Spinal cord (tissue), 10 donors: ENCODE measurements around the gene FAM117B. TPM values are rescaled to one million over a fixed set of nuclear protein-coding genes. Genes with fewer than 3 reads are reported as not detected.

Source experiments
- DNase-seq, 6 donors: peaks; one replicate each; pipeline versions ENCODE4 v3.0.0 to v3.0.0-alpha.2; 2013 to 2015; ENCODE audit warnings: low spot score in 6 of 6, low read depth in 4 of 6
- H3K27ac ChIP-seq: one replicate; pipeline ENCODE4 v1.5.1; 2013; ENCODE audit warnings: low read depth, low read length, control low read depth
- H3K27me3 ChIP-seq: one replicate; pipeline ENCODE4 v1.6.1; 2013; ENCODE audit warnings: low read length; ENCODE audit not compliant: control insufficient read depth, insufficient read depth
- H3K36me3 ChIP-seq: one replicate; pipeline ENCODE4 v1.6.1; 2013; ENCODE audit warnings: low read length; ENCODE audit not compliant: control insufficient read depth, insufficient read depth
- H3K4me1 ChIP-seq: one replicate; pipeline ENCODE4 v1.6.1; 2013; ENCODE audit warnings: low read length; ENCODE audit not compliant: control insufficient read depth, insufficient read depth
- H3K4me3 ChIP-seq: one replicate; pipeline ENCODE4 v1.5.1; 2013; ENCODE audit warnings: low read depth, low read length, control low read depth
- H3K9me3 ChIP-seq: one replicate; pipeline ENCODE4 v1.6.1; 2013; ENCODE audit warnings: low read length; ENCODE audit not compliant: control insufficient read depth, insufficient read depth
- WGBS: methylation state at CpG from one replicate; pipeline ENCODE4 v1.1.5; 2013; ENCODE audit warnings: missing lambda C conversion rate; ENCODE audit not compliant: insufficient coverage; 5-methylcytosine and 5-hydroxymethylcytosine counted together
- polyA plus RNA-seq, 2 donors: library from polyadenylated mRNA; unstranded; fragments of 120-200 nt; gene quantifications; one replicate each; pipeline ENCODE4 v1.2.1, GENCODE V29; 2013; ENCODE audit not compliant: insufficient read length in 2 of 2
- total RNA-seq, 2 donors: library from RNA; depleted of rRNA in 1 of 2; stranded (reverse); fragments of 120-200 nt in 1 of 2; fragments of >200 nt in 1 of 2; gene quantifications; one replicate each; pipeline versions ENCODE4 v1.2.3 to v1.2.4, GENCODE V29; 2013 to 2014
- donor health status: healthy.

FAM117B gene
- total and polyA plus RNA-seq, 4 donors: 11.3 to 28.4 (median 23.3) TPM

DNA sequence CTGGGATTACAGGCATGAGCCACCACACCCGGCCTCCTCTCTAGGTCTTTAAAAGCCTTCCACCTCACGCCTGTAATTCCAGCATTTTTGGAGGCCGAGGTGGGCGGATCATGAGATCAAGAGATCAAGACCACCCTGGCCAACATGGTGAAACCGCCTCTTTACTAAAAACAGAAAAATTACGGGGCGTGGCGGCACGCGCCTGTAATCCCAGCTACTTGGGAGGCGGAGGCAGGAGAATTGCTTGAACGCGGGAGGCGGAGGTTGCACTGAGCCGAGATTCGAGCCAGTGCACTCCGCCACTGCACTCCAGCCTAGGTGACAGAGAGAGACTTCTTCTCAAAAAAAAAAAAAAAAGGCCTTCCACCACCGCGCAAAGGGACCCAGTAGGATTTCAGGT is 1.3 kb upstream of the FAM117B start:
- Histone ChIP-seq H3K27me3 (no peaks in the 10 kb centered on the region), H3K36me3 (no peaks in the 10 kb centered on the region), H3K4me3 (no peak overlapping the region), H3K9me3 (no peaks in the 10 kb centered on the region), H3K4me1 (peaks cover 4% of the 10 kb centered on the region), H3K27ac (no peak overlapping the region)
- DNase-seq: no peak
- WGBS: over 99% methylated on average over 15 of the region's 19 CpGs

DNA sequence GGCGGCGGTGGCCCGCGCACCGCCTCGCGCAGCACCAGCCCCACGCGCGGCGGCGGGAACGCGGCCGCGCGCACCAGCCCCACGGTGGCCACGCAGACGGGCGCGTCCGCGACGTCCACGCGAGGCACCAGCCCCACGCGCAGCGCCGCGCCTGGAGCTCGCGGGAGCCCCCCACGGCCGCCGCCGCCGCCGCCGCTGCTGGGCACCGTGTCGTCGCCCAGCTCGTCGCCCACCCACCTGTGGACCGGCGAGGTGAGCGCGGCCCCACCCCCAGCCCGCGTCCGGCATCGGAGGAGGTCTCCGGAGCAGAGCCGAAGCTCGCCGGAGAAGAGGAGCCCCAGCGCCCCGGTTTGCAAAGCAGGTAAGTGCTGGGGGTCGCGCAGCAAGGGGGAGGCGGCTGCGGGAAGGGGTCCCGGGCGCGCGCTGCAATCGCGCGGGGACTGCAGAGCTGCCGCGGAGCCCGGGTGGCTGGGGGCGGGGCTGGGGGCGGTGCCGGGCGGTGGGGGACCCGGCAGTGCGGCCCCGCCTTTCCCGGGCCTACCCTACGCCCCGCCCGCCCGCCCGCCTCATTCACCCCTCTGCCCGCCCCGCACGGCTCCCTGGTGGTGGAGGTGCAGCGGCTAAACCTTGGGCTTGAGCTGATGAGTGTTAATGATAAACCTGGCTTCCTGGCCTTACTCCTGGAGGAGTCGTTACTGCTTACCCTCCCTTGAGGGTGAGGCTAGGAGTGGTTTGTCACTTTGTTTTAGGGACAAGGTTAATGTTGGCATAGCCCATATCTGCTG is 851 bp downstream of the FAM117B start:
- peaks cover 4% of the 10 kb centered on the region for H3K4me1 ChIP-seq
- H3K27ac ChIP-seq: peak overlapping the region; percentile 85
- H3K36me3 ChIP-seq: no peaks in the 10 kb centered on the region
- no peaks in the 10 kb centered on the region for H3K9me3 ChIP-seq
- H3K4me3 ChIP-seq: peak overlapping the region; percentile 55
- DNase-seq: peak in 5 of 6 donors; percentile 40 to 92 (median 63)
- no peaks in the 10 kb centered on the region for H3K27me3 ChIP-seq
- WGBS: under 1% methylated on average over 80 of the region's 92 CpGs

DNA sequence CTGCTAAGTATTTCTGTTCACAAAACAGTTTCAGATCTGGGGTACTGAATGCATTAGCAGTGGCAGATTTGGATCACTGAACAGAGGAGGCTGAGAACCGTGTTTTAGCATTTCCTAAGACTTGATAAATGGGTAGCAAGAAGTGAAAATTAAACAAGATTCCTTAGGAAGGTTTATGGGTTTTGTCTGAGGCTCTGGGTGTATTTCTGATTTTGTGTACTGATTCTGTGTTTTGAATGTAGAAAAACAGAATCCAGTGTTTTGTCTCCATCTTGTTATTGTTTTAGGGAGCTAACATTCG is 1.4 kb downstream of the FAM117B start:
- WGBS: 0% methylated on average over 1 of the region's 2 CpGs
- no peaks in the 10 kb centered on the region for H3K9me3 ChIP-seq
- no peaks in the 10 kb centered on the region for H3K36me3 ChIP-seq
- DNase-seq: peak in 1 of 6 donors; percentile 7
- H3K27me3 ChIP-seq: no peaks in the 10 kb centered on the region
- peaks cover 4% of the 10 kb centered on the region for H3K4me1 ChIP-seq
- peak overlapping the region; percentile 76 for H3K27ac ChIP-seq
- H3K4me3 ChIP-seq: peak overlapping the region; percentile 55

DNA sequence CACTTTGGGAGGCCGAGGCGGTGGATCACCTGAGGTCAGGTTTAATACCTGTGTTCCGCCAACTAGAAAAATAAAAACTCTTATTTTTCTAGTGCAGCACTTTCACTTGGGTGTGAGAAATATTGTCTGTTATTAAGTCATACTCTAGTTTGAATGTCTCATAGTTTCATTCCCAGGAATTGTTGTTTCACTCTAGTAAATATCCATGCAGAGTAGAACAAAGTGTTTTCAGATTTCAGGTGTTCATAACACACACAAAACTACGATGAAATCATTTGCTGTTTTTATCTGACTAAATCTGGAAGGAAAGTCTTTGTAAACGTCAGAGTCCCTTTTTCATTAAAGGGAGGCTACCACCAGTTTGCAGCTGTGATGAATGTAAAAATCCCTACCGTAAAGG is 4.0 kb downstream of the FAM117B start:
- no peaks in the 10 kb centered on the region for H3K36me3 ChIP-seq
- WGBS: no CpG with 5 or more reads among the region's 6 CpGs

DNA sequence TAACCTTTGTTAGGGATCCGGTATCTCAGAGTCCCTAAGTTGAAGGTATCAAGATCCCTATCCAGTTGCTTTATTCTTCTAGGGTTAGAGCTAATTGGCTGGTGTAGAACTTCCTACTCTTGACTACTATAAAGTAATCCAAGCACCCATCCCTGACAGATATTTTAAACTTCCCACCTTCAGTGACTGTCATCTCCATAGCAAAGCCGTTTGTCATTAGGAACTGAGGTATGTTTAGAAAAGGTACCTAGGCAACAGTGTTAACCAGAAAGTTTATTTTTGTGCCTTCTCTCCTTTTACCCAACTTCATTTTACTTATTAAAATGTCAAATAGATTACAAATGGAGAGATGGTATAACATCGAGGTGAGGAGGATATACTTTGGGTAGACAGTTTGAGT is 4.5 kb downstream of the FAM117B start:
- Histone ChIP-seq H3K9me3 (no peaks in the 10 kb centered on the region), H3K4me3 (no peak overlapping the region)
- no CpG with 5 or more reads among the region's 3 CpGs for WGBS

More for the DNA sequence above, 4.0 kb downstream of the FAM117B start:
- Histone ChIP-seq H3K27ac (no peak overlapping the region), H3K4me3 (no peak overlapping the region), H3K4me1 (peaks cover 4% of the 10 kb centered on the region), H3K9me3 (no peaks in the 10 kb centered on the region), H3K27me3 (no peaks in the 10 kb centered on the region)
- DNase-seq: no peak

DNA sequence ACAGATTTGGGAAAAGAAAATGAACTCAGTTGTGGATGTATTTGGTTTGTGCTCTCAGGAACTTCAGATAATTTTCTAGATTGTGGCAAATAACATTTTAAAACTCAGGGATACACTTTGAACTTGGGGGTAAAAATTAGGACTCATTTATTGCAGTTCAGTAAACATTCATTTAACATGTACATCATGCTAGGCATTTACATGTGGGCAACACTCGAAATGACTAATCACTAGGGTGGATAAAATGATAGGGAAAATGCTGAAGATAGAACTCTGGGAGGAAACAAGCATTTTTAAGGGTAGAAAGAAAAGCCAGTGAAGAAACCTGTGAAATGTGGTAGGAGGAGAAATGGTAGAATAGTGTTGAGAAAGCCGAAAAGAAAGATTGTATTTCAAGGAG is 7.8 kb downstream of the FAM117B start:
- no peak overlapping the region for H3K4me3 ChIP-seq
- H3K27ac ChIP-seq: no peak overlapping the region
- no peak for DNase-seq

More for the DNA sequence above, 4.5 kb downstream of the FAM117B start:
- no peaks in the 10 kb centered on the region for H3K27me3 ChIP-seq
- H3K27ac ChIP-seq: no peak overlapping the region
- DNase-seq: no peak
- H3K36me3 ChIP-seq: no peaks in the 10 kb centered on the region
- H3K4me1 ChIP-seq: peaks cover 4% of the 10 kb centered on the region

DNA sequence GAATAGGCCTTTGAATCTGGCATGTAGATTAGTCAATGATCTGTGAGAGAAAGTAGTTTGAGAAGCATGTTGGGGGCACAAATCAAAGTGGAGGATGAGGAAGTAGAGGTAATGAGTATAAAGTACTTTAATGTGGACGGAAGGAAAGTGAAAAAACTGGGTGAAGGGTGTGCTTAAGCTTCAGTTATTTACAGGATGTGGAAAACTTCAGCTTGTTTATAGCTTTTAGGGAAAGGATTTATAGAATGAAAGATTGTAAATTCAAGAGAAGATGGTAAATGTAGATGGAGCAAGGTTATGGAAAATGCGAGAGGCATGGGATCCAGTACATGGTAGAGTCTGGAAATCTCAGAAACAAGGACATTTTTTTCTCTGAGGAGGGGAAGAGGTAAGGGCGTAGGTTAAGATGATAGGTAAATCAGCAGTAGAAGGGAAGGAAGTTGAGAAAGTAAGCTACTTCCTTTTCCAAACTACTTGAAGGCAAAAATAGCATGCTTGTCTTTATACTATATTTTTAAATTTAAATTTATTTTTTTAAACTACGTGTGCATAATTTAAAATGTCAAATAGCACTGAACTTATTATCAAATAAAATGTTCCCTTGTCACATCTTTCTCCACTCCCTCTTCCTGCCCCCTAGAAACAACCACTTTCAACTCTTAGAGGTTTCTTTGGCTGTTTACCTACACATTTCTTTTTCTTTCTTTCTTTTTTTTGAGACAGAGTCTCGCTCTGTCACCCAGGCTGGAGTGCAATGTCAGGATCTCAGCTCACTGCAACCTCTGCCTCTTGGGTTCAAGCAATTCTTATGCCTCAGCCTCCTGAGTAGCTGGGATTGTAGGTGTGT is 8.5 kb downstream of the FAM117B start:
- Histone ChIP-seq H3K27me3 (no peaks in the 10 kb centered on the region), H3K4me1 (peaks cover 4% of the 10 kb centered on the region), H3K27ac (no peak overlapping the region), H3K36me3 (no peaks in the 10 kb centered on the region), H3K9me3 (no peaks in the 10 kb centered on the region), H3K4me3 (no peak overlapping the region)
- no peak for DNase-seq
- WGBS: 88% methylated on average over 4 of the region's 5 CpGs

More for the DNA sequence above, 7.8 kb downstream of the FAM117B start:
- Histone ChIP-seq H3K4me1 (peaks cover 8% of the 10 kb centered on the region), H3K36me3 (no peaks in the 10 kb centered on the region), H3K9me3 (no peaks in the 10 kb centered on the region), H3K27me3 (no peaks in the 10 kb centered on the region)
- 70% methylated on average over 2 of the region's 2 CpGs for WGBS

DNA sequence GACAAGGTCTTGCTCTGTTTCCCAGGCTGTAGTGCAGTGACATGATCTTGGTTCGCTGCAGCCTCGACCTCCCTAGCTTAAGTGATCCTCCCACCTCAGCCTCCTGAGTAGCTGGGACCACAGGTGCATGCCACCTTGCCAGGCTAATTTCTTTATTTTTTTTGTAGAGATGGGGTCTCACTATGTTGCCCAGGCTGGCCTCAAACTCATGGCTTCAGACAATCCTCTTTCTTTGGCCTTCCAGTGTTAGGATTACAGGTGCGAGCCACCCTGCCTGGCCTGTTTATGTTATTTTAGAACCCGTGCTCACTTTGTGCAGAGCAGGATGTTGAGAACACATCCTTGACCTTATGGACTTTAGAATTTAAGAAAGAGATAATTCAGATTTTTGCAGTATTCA is 17.4 kb downstream of the FAM117B start:
- 92% methylated on average over 2 of the region's 4 CpGs for WGBS
- H3K27ac ChIP-seq: no peak overlapping the region

DNA sequence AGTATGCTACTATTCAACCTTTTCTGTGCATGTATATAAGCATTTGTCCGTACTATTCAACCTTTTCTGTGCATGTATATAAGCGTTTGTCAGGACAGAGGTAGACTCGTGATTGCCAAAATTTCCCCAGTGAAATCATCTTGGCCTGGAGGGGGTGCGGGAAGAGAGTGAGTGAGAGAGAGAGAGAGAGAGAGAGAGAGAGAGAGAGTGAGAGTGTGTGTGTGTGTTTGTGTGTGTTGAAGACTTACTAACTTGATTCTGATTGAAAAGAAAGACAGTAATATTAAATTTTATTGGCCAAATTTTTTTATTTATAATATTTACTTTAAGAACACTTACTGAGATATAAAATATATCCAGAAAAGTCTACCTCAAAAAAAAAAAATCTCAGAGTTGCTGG is 19.1 kb downstream of the FAM117B start:
- WGBS: 51% methylated on average over 3 of the region's 4 CpGs
- no peaks in the 10 kb centered on the region for H3K4me1 ChIP-seq
- H3K27me3 ChIP-seq: no peaks in the 10 kb centered on the region
- no peak overlapping the region for H3K4me3 ChIP-seq
- no peak overlapping the region for H3K27ac ChIP-seq
- DNase-seq: no peak
- no peaks in the 10 kb centered on the region for H3K36me3 ChIP-seq
- no peaks in the 10 kb centered on the region for H3K9me3 ChIP-seq

More for the DNA sequence above, 17.4 kb downstream of the FAM117B start:
- no peaks in the 10 kb centered on the region for H3K9me3 ChIP-seq
- no peaks in the 10 kb centered on the region for H3K27me3 ChIP-seq
- no peak overlapping the region for H3K4me3 ChIP-seq
- H3K4me1 ChIP-seq: no peaks in the 10 kb centered on the region
- DNase-seq: no peak
- no peaks in the 10 kb centered on the region for H3K36me3 ChIP-seq

DNA sequence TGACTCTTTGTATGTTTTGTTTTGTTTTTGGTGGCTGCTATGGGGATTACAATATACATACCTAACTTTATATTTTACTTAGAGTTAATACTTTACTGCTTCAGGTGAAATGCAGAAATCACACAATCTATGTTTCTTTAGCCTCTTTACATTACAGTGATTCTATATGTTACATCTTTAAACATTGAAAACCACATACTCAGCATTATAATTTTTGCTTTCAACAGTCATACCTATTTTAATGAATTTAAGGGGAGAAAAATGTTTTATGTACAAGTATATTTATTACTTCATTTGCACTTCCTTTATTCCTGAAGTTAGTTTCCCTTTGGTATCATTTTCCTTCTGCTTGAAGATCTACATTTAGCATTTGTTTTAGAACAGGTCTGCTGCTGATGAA is 23.1 kb downstream of the FAM117B start:
- no peak overlapping the region for H3K4me3 ChIP-seq
- DNase-seq: no peak
- no peaks in the 10 kb centered on the region for H3K27me3 ChIP-seq
- H3K36me3 ChIP-seq: no peaks in the 10 kb centered on the region
- no peak overlapping the region for H3K27ac ChIP-seq
- no peaks in the 10 kb centered on the region for H3K4me1 ChIP-seq
- no peaks in the 10 kb centered on the region for H3K9me3 ChIP-seq
